Measurements from ENCODE around the gene LRBA.

The LRBA gene

GRCh38 chr4:150476776-150477175 lies 538.3 kb downstream of the LRBA start:
- DNase-seq (ENCODE audit: low read depth), result no peak
- no peak for TF ChIP-seq CTCF (IDR thresholded peaks at IDR 0.05; ENCODE audit: insufficient read depth, low read depth, low read length, missing control alignments)
- no peak overlapping the region for H3K4me3 ChIP-seq (ENCODE audit: low read depth, low read length)

- H3K4me3 ChIP-seq (ENCODE audit: low read depth, low read length), result no peak overlapping the region
- DNase-seq (ENCODE audit: low read depth), result no peak
- TF ChIP-seq CTCF (IDR thresholded peaks at IDR 0.05; ENCODE audit: insufficient read depth, low read depth, low read length, missing control alignments), result no peak
Measured at GRCh38 chr4:150475763-150476162, 539.3 kb downstream of the LRBA start.

DNA sequence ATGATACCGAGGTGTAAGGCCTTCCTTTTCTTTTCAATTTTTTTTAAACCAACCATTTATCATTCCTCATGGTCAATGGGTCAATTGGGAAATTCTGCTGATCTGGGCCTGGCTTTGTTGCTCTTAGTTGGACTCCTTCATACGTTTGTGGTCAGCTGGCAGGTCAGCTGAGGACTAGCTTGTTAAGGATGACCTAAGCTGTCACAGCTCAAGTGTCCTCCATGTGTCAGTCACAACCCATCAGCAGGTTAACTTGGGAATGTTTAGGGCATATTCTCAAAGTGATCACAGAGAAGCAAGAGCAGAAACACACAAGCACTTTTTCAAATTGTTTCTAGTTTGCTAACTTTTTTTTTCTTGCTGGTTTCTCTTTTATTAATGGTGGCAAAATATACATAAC lies 550.6 kb downstream of the LRBA start:
- no peak for DNase-seq (ENCODE audit: low read depth)
- H3K4me3 ChIP-seq (ENCODE audit: low read depth, low read length), result no peak overlapping the region
- no peak for TF ChIP-seq CTCF (IDR thresholded peaks at IDR 0.05; ENCODE audit: insufficient read depth, low read depth, low read length, missing control alignments)

DNA sequence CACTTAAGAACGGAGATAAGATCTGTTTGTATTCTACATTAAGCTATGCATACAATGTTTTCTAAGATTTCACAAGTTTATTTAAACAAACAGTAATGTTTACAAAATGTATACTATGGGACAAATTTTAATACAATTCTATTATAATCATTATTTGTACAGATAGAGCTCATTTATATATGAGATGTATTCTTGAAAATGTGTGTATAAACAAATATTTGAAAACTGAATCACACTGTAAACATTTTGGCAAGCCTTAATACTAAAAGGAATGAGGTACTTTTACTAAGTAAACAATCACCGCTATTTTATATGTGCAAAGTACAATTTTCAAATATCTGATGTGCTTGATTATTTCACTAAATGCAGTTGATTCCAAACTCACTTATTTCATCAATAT lies 552.3 kb downstream of the LRBA start:
- no peak for TF ChIP-seq CTCF (IDR thresholded peaks at IDR 0.05; ENCODE audit: insufficient read depth, low read depth, low read length, missing control alignments)
- H3K4me3 ChIP-seq (ENCODE audit: low read depth, low read length), result no peak overlapping the region
- no peak for DNase-seq (ENCODE audit: low read depth)

DNA sequence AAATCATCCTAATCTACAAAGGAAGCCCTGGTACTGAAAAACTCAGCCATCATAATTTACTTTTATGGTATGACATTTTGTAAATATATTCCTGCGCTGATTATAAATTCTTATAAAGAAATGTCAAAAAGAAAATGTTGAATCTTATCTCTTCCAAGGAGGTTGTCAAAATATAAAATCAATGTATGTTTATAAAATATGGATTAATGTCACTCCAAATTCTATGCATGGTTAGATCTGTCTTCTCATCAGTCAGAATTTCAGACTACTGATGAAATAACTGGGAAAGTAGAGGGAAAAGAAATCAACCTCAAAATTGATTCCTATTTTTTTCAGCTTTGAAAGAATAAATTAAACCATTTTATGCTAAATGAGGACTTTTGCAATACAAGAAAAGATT lies 553.1 kb downstream of the LRBA start:
- no peak for DNase-seq (ENCODE audit: low read depth)
- TF ChIP-seq CTCF (IDR thresholded peaks at IDR 0.05; ENCODE audit: insufficient read depth, low read depth, low read length, missing control alignments), result no peak
- H3K4me3 ChIP-seq (ENCODE audit: low read depth, low read length), result no peak overlapping the region

DNA sequence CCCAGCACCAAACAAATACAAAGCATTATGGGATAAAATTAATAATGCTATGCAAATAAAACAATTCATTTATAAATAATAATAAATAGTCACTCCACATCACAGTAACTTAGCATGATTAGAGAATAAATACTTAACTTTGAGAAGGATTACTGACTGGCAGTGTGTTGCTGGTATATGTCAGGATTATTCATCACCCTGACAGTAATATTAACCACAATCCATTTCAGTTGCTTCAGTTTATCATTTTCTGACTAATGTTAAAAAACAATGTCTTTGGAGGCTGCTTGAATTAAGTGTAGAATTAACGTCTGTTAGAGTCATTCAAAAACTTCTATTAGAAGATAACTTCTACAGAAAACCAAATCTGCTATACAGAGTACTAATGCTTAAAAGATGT lies 557.3 kb downstream of the LRBA start:
- DNase-seq (ENCODE audit: low read depth), result no peak
- no peak overlapping the region for H3K4me3 ChIP-seq (ENCODE audit: low read depth, low read length)
- no peak for TF ChIP-seq CTCF (IDR thresholded peaks at IDR 0.05; ENCODE audit: insufficient read depth, low read depth, low read length, missing control alignments)

DNA sequence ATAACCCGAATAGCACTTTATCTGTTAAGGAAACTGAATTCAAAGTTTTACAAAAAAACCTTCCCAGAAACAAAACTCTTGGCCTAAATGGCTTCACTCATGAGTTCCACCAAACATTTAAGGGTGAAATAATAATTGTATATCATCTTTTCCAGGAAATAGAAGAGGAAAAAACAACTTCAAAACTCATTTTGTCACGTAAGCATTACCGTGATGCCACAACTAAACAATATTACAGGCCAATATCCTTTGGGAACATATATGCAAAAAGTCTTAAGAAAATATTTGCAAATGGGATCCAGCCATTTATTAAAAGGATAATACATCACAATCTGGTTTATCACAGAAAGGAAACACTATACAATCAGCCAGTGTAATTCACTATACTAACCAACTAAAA lies 563.2 kb downstream of the LRBA start:
- TF ChIP-seq CTCF (IDR thresholded peaks at IDR 0.05; ENCODE audit: insufficient read depth, low read depth, low read length, missing control alignments), result no peak
- no peak for DNase-seq (ENCODE audit: low read depth)
- H3K4me3 ChIP-seq (ENCODE audit: low read depth, low read length), result no peak overlapping the region

Measured in GM12865 (cell line).